Middle frontal gyrus (tissue), 1 donor: ENCODE data around the gene ITIH6.

ENCODE experiments used
- DNase-seq: peaks from one replicate; pipeline ENCODE4 v3.0.0-alpha.2; 2015; ENCODE audit warnings: low spot score; ENCODE audit errors: extremely low spot score

Gene ITIH6

DNA sequence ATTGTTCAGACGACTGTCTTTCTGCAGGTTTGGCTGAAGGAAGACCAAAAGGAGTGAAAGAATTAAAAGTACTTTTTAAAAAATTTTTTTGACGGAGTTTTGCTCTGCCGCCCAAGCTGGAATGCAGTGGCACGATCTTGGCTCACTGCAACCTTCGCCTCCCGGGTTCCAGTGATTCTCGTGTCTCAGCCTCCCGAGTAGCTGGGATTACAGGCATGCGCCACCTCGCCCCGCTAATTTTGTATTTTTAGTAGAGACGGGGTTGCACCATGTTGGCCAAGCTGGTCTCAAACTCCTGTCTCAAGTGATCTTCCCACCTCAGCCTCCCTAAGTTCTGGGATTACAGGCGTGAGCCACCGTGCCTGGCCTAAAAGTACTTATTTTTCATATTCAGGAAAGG, 86.3 kb downstream of the ITIH6 start:
- no peak for DNase-seq

- DNase-seq = no peak
Measured at GRCh38 chrX:54710920-54711319, 87.1 kb downstream of the ITIH6 start.

GRCh38 chrX:54708404-54708803, 89.7 kb downstream of the ITIH6 start:
- no peak for DNase-seq
